ENCODE data around the gene ZHX3.
A peak's percentile ranks its signal among the peaks of the same experiment; 100 is the strongest.
"Not testable (repeated sequence)": the region's sequence is repeated elsewhere in the genome, so short reads cannot be mapped to it uniquely, and the experiment has no call there.

The ZHX3 gene

DNA sequence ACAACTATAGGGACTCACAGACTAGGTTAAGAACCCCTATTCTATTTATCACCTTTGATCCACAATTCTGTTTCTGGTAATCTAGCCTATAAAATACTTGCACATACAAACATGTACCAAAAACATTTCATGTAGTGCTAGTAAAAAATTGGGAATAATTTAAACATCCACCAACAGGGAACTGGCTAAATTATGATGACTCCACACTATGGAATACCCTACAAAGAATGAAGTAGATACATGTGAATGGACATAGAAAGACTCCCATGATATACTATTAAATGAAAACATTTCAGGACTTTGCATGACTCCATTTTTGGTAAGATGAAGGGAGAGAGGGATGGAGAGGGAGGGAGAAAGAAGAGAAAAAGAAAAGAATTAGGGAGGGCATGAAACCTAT, 58.2 kb downstream of the ZHX3 start:
- no peak for DNase-seq (ENCODE audit: low spot score)

DNA sequence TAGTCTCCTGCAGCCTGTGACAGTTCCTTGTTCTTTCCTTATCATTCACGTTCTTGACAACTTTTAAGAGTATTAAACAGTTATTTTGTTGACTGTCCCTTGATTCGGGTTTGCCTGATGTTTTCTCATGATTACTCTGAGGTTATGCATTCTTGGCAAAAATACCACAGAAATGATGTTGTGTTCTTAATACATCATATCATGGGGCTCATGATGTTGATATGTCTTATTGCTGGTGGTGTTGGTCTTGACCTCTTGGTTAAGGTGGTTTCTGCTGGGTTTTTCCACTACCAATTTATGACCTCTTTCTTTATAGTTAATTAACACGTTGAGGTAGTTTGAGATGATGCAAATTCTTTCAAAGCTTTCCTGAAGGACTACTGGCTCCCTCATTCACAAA, 59.1 kb downstream of the ZHX3 start:
- no peak for DNase-seq (ENCODE audit: low spot score)

- DNase-seq (ENCODE audit: low spot score): no peak
Observed at GRCh38 chr20:41256516-41256915, 61.0 kb downstream of the ZHX3 start.

DNA sequence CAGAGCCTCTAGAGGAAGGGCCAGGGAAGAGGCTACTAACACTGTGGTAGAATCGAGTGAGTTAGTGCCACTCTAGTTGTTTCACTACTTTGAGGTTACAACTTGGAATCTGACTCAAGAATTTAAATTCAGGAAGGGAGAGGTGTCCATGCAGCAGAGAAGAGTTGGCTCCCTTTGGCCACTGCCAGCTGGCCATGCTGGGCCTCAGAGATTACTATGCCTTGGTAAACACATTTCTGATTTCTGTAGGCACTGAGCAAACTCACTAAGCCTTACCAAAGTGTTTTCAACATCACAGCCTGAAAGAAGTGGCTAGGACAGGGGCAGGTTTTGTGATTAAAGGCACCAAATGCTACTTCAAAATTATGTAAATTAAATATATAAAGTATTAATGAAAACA, 61.9 kb downstream of the ZHX3 start:
- no peak for DNase-seq (ENCODE audit: low spot score)

DNA sequence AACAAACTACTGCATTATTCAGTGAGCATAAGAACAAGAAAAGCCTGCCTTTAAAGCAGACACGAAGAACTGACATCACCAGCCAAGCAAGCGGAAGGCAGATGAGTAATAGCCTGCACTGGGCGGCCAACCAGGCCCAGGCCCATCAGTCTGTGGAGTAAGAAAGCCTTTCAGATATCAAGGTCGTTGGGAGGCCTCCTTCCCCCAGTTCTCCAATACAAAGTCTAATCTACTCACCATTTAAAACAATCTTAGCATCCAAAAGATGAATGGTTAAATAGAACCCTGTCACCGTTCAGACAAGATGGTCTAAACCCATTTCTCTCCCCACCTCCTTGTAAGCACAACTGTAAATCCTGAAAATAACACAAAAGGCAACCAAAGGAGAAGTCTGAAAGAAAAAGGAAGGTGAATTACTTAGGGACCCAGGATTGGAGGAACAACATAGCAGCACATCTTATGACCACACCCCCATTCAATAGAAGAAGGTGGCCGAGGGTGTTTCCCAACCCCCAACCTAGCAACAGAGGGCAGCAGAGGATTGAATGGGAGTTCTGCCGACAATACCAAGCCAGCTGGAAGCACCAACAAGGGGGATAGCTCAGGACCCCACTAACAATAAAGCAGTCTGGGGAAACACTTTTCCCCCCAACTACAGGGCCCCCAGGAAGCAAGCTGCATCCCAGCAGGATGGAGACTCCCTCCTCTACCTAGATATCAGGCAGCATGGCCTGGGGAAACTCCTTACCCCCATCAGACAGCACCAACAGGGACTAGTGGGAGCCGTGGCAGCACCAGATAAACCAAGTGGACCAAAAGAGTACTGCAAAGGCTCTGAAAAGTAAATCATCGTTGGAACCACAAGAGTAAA, 67.9 kb downstream of the ZHX3 start:
- DNase-seq (ENCODE audit: low spot score): peak; percentile 83

GRCh38 chr20:41248368-41249024, 69.0 kb downstream of the ZHX3 start:
- DNase-seq (ENCODE audit: low spot score): peak; percentile 80

- no peak for DNase-seq (ENCODE audit: low spot score)
Observed at GRCh38 chr20:41247523-41248367, 69.8 kb downstream of the ZHX3 start.

GRCh38 chr20:41245086-41245707, 72.3 kb downstream of the ZHX3 start:
- DNase-seq (ENCODE audit: low spot score): peak; percentile 91

DNA sequence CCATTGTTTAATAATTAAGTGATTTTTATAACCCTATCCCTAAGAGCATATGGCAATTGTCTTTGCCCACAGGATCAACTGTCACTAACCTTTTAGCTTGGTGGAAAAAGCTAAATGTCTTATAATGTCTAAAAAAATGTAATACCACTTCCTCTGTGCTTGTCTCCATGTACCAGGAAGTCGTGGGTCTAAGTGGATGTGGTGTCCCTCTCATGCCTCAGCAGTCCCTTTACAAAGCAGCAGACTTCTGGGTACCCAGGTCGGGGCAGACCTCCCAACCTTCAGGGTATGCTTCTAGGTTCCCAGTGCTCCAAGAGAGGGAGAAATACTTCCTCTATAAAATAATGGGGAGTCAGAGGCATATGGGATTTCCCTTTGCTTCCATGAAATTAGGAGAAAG, 74.7 kb downstream of the ZHX3 start:
- no peak for DNase-seq (ENCODE audit: low spot score)

- no peak for DNase-seq (ENCODE audit: low spot score)
Observed at GRCh38 chr20:41242352-41242751, 75.2 kb downstream of the ZHX3 start.

DNA sequence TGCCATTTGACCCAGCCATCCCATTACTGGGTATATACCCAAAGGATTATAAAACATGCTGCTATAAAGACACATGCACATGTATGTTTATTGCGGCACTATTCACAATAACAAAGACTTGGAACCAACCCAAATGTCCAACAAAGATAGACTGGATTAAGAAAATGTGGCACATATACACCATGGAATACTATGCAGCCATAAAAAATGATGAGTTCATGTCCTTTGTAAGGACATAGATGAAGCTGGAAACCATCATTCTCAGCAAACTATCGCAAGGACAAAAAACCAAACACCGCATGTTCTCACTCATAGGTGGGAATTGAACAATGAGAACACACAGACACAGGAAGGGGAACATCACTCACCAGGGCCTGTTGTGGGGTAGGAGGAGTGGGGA, 80.3 kb downstream of the ZHX3 start:
- not testable (repeated sequence) for DNase-seq (ENCODE audit: low spot score)

- DNase-seq (ENCODE audit: low spot score): not testable (repeated sequence)
Observed at GRCh38 chr20:41236818-41237217, 80.7 kb downstream of the ZHX3 start.

DNA sequence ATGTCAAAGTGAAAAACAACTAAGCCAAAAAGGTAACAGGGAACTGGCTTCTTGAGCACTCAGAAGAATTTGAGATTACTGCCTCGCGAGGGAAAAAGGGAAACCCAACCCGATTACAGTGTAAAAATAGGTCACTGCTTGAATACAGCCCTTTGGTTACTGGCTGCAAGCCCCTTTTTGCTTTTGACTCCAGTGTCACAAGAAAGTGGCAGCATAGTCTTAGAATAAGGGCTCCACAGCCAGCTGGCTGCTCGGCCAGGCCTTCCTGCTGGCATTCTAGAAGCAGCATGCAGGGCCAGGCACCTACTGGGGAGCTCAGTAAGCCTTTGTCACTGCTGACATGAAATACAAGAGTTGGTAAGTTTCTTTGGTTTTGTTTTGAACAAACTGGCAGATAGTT, 83.0 kb downstream of the ZHX3 start:
- DNase-seq (ENCODE audit: low spot score): peak; percentile 92

GRCh38 chr20:41234041-41234440, 83.5 kb downstream of the ZHX3 start:
- DNase-seq (ENCODE audit: low spot score): no peak

GRCh38 chr20:41232973-41233926, 84.3 kb downstream of the ZHX3 start:
- no peak for DNase-seq (ENCODE audit: low spot score)

DNA sequence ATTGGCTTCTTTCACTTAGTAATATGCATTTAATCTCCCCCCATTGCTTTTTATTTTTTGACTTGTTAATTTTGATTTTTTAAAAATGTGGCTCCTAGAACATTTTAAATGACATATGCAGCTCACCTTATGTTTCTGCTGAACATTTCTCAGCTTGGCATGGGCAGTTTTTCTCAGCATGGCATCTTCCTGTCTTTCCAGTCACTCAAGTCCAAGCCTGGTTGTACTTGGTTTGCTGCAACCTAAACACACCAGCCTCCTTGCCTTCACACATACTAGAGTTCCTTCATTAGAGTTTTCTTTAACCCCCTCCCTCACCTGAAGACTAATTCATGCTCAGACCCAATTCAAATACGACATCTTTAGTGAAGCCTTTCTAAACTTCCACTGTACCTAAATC, 86.4 kb downstream of the ZHX3 start:
- no peak for DNase-seq (ENCODE audit: low spot score)

- DNase-seq (ENCODE audit: low spot score): no peak
Observed at GRCh38 chr20:41230136-41230535, 87.4 kb downstream of the ZHX3 start.

DNA sequence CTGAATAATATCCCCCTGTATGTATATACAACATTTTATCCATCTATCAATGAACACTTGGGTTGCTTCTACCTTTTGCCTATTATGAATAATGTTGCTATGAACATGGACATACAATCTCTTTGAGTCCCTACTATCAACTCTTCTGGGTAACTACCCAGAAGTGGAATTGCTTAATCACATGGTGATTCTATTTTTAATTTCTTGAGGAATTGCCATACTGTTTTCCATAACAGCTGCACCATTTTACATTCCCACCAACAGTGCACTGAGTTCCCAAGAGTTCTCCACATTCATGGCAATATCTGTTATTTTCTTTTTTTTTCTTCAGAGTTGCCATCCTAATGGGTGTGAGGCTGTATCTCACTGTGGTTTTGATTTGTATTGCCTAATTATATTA, 88.3 kb downstream of the ZHX3 start:
- no peak for DNase-seq (ENCODE audit: low spot score)

DNA sequence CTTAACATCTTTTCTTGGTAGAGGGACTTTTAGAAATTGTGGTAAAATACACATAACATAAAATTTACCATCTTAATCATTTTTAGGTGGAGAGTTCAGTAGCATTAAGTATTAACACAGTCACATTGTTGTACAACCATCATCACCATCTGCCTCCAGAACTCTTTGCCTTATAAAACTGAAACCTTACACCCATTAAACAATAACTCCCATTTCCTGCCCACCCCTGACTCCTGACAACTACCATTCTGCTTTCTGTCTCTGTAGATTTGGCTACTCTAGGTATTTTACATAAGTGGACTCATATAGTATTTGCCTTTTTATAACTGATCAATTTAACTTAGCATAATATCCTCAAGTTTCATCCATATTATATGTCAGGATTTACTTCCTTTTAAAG, 88.7 kb downstream of the ZHX3 start:
- DNase-seq (ENCODE audit: low spot score): no peak

GRCh38 chr20:41226426-41226825, 91.1 kb downstream of the ZHX3 start:
- no peak for DNase-seq (ENCODE audit: low spot score)

- no peak for DNase-seq (ENCODE audit: low spot score)
Observed at GRCh38 chr20:41225091-41225490, 92.4 kb downstream of the ZHX3 start.

Data from pons (tissue), 1 donor.